Cardiac septum (tissue), 1 donor: ENCODE data around the gene RPL22. TPM values are rescaled to one million over a fixed set of nuclear protein-coding genes. Genes with fewer than 3 reads are reported as not detected.

ENCODE experiments used
- DNase-seq: peaks from one replicate; pipeline ENCODE4 v3.0.0-alpha.2; 2020; ENCODE audit warnings: low spot score
- intact Hi-C: fragments of 100-400 bp; cut with DNase I; formaldehyde crosslinking; loops from one replicate; pipeline ENCODE4 v1.14.0; 2022
- total RNA-seq: library from RNA; stranded (reverse); fragmentation: NEBNext Ultra II Directional; extraction: Animal tissue kit (Norgen Biotek cat#: 25700); gene quantifications from one replicate; pipeline ENCODE4 v1.2.1, GENCODE V29; 2021
- donor health status: DM: no; HTN: no; CAD: no.

Gene RPL22
- total RNA-seq, 1 donor from 2014 or later, result 205 TPM

GRCh38 chr1:6207921-6208320 lies 8.5 kb upstream of the RPL22 start:
- no peak for DNase-seq
- intact Hi-C loops, result loop anchor here (2.0 kb wide), 1 partner anchor 15 kb away; no protein-coding TSS in a partner anchor

- intact Hi-C loops, result loop anchor here (2.0 kb wide), 1 partner anchor 16 kb away; no protein-coding TSS in a partner anchor
- DNase-seq, result no peak
These were observed 7.9 kb upstream of the RPL22 start for GRCh38 chr1:6207075-6207885.

- intact Hi-C loops, result loop anchor here (2.0 kb wide), 1 partner anchor 16 kb away; no protein-coding TSS in a partner anchor
- DNase-seq, result no peak
These were observed 7.1 kb upstream of the RPL22 start for GRCh38 chr1:6206520-6206855.

- intact Hi-C loops, result loop anchor here (1.0 to 2.0 kb wide), 2 partner anchors 17 to 30 kb away; no protein-coding TSS in a partner anchor
These were observed 6.6 kb upstream of the RPL22 start, which contains the start of gene RNF207 for GRCh38 chr1:6205849-6206519. Gene RNF207, plus strand, starts transcription at chr1:6206119. Its CDS starts 417 bp downstream, at chr1:6206536.

GRCh38 chr1:6202256-6202655 lies 2.9 kb upstream of the RPL22 start:
- DNase-seq, result no peak
- intact Hi-C loops, result no loop called here

More at GRCh38 chr1:6205849-6206519, 6.6 kb upstream of the RPL22 start, which contains the start of gene RNF207:
- peak; percentile 83 for DNase-seq

GRCh38 chr1:6200188-6200809 lies 904 bp upstream of the RPL22 start:
- DNase-seq, result no peak
- intact Hi-C loops, result no loop called here

- no peak for DNase-seq
- intact Hi-C loops, result loop anchor here (5.0 kb wide), 1 partner anchor 194 kb away; the partner anchor contains the start of gene ACOT7
These were observed 623 bp downstream of the RPL22 start for GRCh38 chr1:6198646-6199297.

GRCh38 chr1:6197746-6198427 lies 1.5 kb downstream of the RPL22 start:
- intact Hi-C loops, result loop anchor here (5.0 kb wide), 1 partner anchor 194 kb away; the partner anchor contains the start of gene ACOT7
- DNase-seq, result no peak

- no peak for DNase-seq
- intact Hi-C loops, result no loop called here
These were observed 7.4 kb downstream of the RPL22 start for GRCh38 chr1:6191968-6192367.

- DNase-seq, result no peak
- intact Hi-C loops, result loop anchor here (5.0 kb wide), 1 partner anchor 136 kb away; no protein-coding TSS in a partner anchor
These were observed 10.9 kb downstream of the RPL22 start for GRCh38 chr1:6188466-6188865.

GRCh38 chr1:6185635-6186382 lies 13.6 kb downstream of the RPL22 start:
- no peak for DNase-seq
- intact Hi-C loops, result loop anchor here (5.0 kb wide), 1 partner anchor 134 kb away; no protein-coding TSS in a partner anchor

- DNase-seq, result no peak
- intact Hi-C loops, result loop anchor here (5.0 kb wide), 1 partner anchor 133 kb away; no protein-coding TSS in a partner anchor
These were observed 14.2 kb downstream of the RPL22 start for GRCh38 chr1:6185151-6185550.

GRCh38 chr1:6184083-6184783 lies 15.2 kb downstream of the RPL22 start:
- intact Hi-C loops, result no loop called here

GRCh38 chr1:6183520-6183989 lies 15.8 kb downstream of the RPL22 start:
- no peak for DNase-seq
- intact Hi-C loops, result no loop called here

More at GRCh38 chr1:6184083-6184783, 15.2 kb downstream of the RPL22 start:
- DNase-seq, result no peak

- intact Hi-C loops, result no loop called here
- DNase-seq, result no peak
These were observed 18.0 kb downstream of the RPL22 start for GRCh38 chr1:6181347-6181770.

GRCh38 chr1:6180707-6181311 lies 18.6 kb downstream of the RPL22 start:
- intact Hi-C loops, result no loop called here

GRCh38 chr1:6180268-6180706 lies 19.1 kb downstream of the RPL22 start, which contains the start of gene CHD5:
Gene CHD5, minus strand, starts transcription at chr1:6180321. Its CDS starts 298 bp downstream, at chr1:6180023.
- no peak for DNase-seq
- intact Hi-C loops, result no loop called here

More at GRCh38 chr1:6180707-6181311, 18.6 kb downstream of the RPL22 start:
- no peak for DNase-seq
